ENCODE results near the gene LCE3A. TPM values are rescaled to one million over a fixed set of nuclear protein-coding genes. Genes with fewer than 3 reads are reported as not detected.

LCE3A gene
- total and polyA plus RNA-seq, 2 of the 4 experiments (the other 2 are of a cell fraction) = not detected

GRCh38 chr1:152667648-152668047 is 44.7 kb upstream of the LCE3A start:
- no peaks in the 10 kb centered on the region for H4K20me1 ChIP-seq (ENCODE audit: insufficient read depth, low read length)
- no peaks in the 10 kb centered on the region for H3K4me1 ChIP-seq (ENCODE audit: control insufficient read depth, insufficient read depth, low read length)
- H2BK5ac ChIP-seq (ENCODE audit: low read depth, low read length, poor library complexity, severe bottlenecking) = no peak overlapping the region
- intact Hi-C loops (cut with micrococcal nuclease) = no loop called here
- no peak overlapping the region for H3K4me2 ChIP-seq (ENCODE audit: low read depth, low read length)
- H2BK20ac ChIP-seq (ENCODE audit: low read depth, low read length) = no peak overlapping the region
- no peak overlapping the region for H4K8ac ChIP-seq (ENCODE audit: low read depth in 2 of 2, low read length in 2 of 2)
- H3K4ac ChIP-seq (ENCODE audit: low read depth, low read length) = no peak overlapping the region
- BruUV-seq (replicated peaks) = no TSS peak
- no peak overlapping the region for H3K27ac ChIP-seq (ENCODE audit: insufficient read depth, low read length)
- H2AFZ ChIP-seq (replicated peaks; ENCODE audit: low read length, poor library complexity) = no peak overlapping the region
- H2BK120ac ChIP-seq (ENCODE audit: low read depth, low read length) = no peak overlapping the region
- H3K14ac ChIP-seq (replicated peaks; ENCODE audit: low read depth, low read length) = no peak overlapping the region
- in situ Hi-C loops (cut with MboI; ENCODE audit: low sequenced_read_pairs) = loop anchor here (25.0 kb wide), 1 partner anchor 545 kb away; the partner anchor contains the start of genes LELP1 and PRR9
- H2AK9ac ChIP-seq (replicated peaks; ENCODE audit: low read depth, low read length, poor library complexity) = no peak overlapping the region
- no peak overlapping the region for H3K9ac ChIP-seq (ENCODE audit: low read depth, low read length)
- ATAC-seq (ENCODE audit: low read depth) (no peak), DNase-seq (no peak)
- H3K18ac ChIP-seq (ENCODE audit: low read depth, low read length) = no peak overlapping the region
- no peaks in the 10 kb centered on the region for H3K9me1 ChIP-seq (ENCODE audit: insufficient read depth, low read length)
- no peaks in the 10 kb centered on the region; the same call in 1 of the 2 replicates for H3K27me3 ChIP-seq (ENCODE audit: control insufficient read depth, insufficient read depth, low read length)
- 83% methylated on average over 4 of the region's 5 CpGs; no CpG with 5 or more reads in 1 of the 2 experiments for WGBS, 2 experiments (ENCODE audit: extremely low coverage in 2 of 2, insufficient read length in 1 of 2)
- no peak overlapping the region for H4K5ac ChIP-seq (ENCODE audit: low read depth, low read length)
- no peak overlapping the region for H4K91ac ChIP-seq (ENCODE audit: insufficient read depth, low read depth, low read length)
- no peak overlapping the region for H3K56ac ChIP-seq (ENCODE audit: extremely low read depth, insufficient read depth, low read length)
- no peak overlapping the region for H3K23ac ChIP-seq (ENCODE audit: low read depth, low read length)
- POLR2A ChIA-PET (ENCODE audit: unreplicated experiment) = no interaction called here
- CTCF ChIA-PET = no interaction called here
- TF ChIP-seq MAFK (IDR thresholded peaks at IDR 0.05; ENCODE audit: low read depth, low read length) (no peak), MAZ (IDR thresholded peaks at IDR 0.05; ENCODE audit: borderline replicate concordance, low read depth, low read length) (no peak), RAD21 (IDR thresholded peaks at IDR 0.05; ENCODE audit: low read length) (no peak), RFX5 (IDR thresholded peaks at IDR 0.05; ENCODE audit: low read depth, low read length) (no peak), USF2 (IDR thresholded peaks at IDR 0.05; ENCODE audit: low read depth, low read length) (no peak), CEBPB (IDR thresholded peaks at IDR 0.05; ENCODE audit: low read depth, low read length) (no peak), MXI1 (IDR thresholded peaks at IDR 0.05; ENCODE audit: borderline replicate concordance, low read depth, low read length) (no peak), FOS (IDR thresholded peaks at IDR 0.05; ENCODE audit: low read depth, low read length) (no peak), RCOR1 (IDR thresholded peaks at IDR 0.05; ENCODE audit: insufficient replicate concordance, low read length) (no peak), NFE2L2 (IDR thresholded peaks at IDR 0.05; ENCODE audit: low read depth, low read length) (no peak), CHD1 (IDR thresholded peaks at IDR 0.05; ENCODE audit: low read depth, low read length) (no peak), POLR2A (IDR thresholded peaks at IDR 0.05; ENCODE audit: low read depth, low read length) (no peak), ELK1 (IDR thresholded peaks at IDR 0.05; ENCODE audit: borderline replicate concordance, low read depth, low read length) (no peak), CTCF (conservative IDR thresholded peaks at IDR 0.05; ENCODE audit: low read depth, low read length) (no peak), SMC3 (IDR thresholded peaks at IDR 0.05; ENCODE audit: low read depth, low read length) (no peak), BHLHE40 (IDR thresholded peaks at IDR 0.05; ENCODE audit: low read depth, low read length) (no peak)
- H3K36me3 ChIP-seq (ENCODE audit: control insufficient read depth, insufficient read depth, low read length) = no peaks in the 10 kb centered on the region
- no peaks in the 10 kb centered on the region for H3K79me1 ChIP-seq (ENCODE audit: low read depth in 1 of 2, low read length in 2 of 2)
- H2BK15ac ChIP-seq (ENCODE audit: low read depth, low read length) = no peak overlapping the region
- no peak overlapping the region for H2AK5ac ChIP-seq (ENCODE audit: low read depth, low read length)
- dilution Hi-C loops (cut with HindIII; ENCODE audit: low sequenced_read_pairs, unreplicated experiment) = no loop called here
- H3K4me3 ChIP-seq (ENCODE audit: insufficient read depth, low read depth, low read length) = no peak overlapping the region
- no peaks in the 10 kb centered on the region for H3K9me3 ChIP-seq (ENCODE audit: control insufficient read depth, insufficient read depth, low read length)
